H9 (cell line): ENCODE results near the gene FANCC. TPM values are rescaled to one million over a fixed set of nuclear protein-coding genes. Genes with fewer than 3 reads are reported as not detected.

Experiments
- DNase-seq: peaks from one replicate; pipeline ENCODE4 v3.0.0-alpha.2; 2017
- H2AFZ ChIP-seq: one replicate; pipeline ENCODE4 v1.6.1; 2013; ENCODE audit warnings: mild to moderate bottlenecking, low read length, control low read depth, moderate library complexity
- H2AK5ac ChIP-seq: 2 replicates; pipeline ENCODE4 v1.6.1; 2013; ENCODE audit warnings: low read length, control low read depth, mixed read lengths; ENCODE audit not compliant: insufficient read length
- H2BK120ac ChIP-seq: one replicate; pipeline ENCODE4 v1.6.1; 2013; ENCODE audit warnings: low read depth, mild to moderate bottlenecking, low read length, control low read depth, inconsistent platforms; ENCODE audit not compliant: poor library complexity, severe bottlenecking
- H2BK12ac ChIP-seq: 2 replicates; pipeline ENCODE4 v1.6.1; 2013; ENCODE audit warnings: low read length, control low read depth, mixed read lengths, low read depth; ENCODE audit not compliant: insufficient read length
- H2BK15ac ChIP-seq: 2 replicates; pipeline ENCODE4 v1.6.1; 2013; ENCODE audit warnings: low read depth, low read length, control low read depth
- H2BK20ac ChIP-seq: one replicate; pipeline ENCODE4 v1.6.1; 2013; ENCODE audit warnings: low read depth, mild to moderate bottlenecking, low read length, control low read depth, inconsistent platforms; ENCODE audit not compliant: poor library complexity, severe bottlenecking
- H2BK5ac ChIP-seq: 2 replicates; pipeline ENCODE4 v1.6.1; 2013; ENCODE audit warnings: low read length, control low read depth, mixed read lengths; ENCODE audit not compliant: insufficient read length
- H3K14ac ChIP-seq: 2 replicates; pipeline ENCODE4 v1.6.1; 2013; ENCODE audit warnings: low read length, control low read depth; ENCODE audit not compliant: insufficient read depth
- H3K18ac ChIP-seq: 2 replicates; pipeline ENCODE4 v1.6.1; 2013; ENCODE audit warnings: low read depth, mild to moderate bottlenecking, mixed read lengths, low read length, control low read depth; ENCODE audit not compliant: insufficient read length
- H3K23ac ChIP-seq: 2 replicates; pipeline ENCODE4 v1.6.1; 2013; ENCODE audit warnings: low read length, control low read depth, mixed read lengths, low read depth; ENCODE audit not compliant: insufficient read length
- H3K23me2 ChIP-seq: 2 replicates; pipeline ENCODE4 v1.6.1; 2013; ENCODE audit warnings: low read depth, mild to moderate bottlenecking, mixed read lengths, low read length, control low read depth; ENCODE audit not compliant: insufficient read length, poor library complexity, severe bottlenecking
- H3K27ac ChIP-seq: 2 replicates; pipeline ENCODE4 v1.5.1; 2013; ENCODE audit warnings: low read length, control low read depth, mixed read lengths, low read depth; ENCODE audit not compliant: insufficient read length
- H3K27me3 ChIP-seq: 2 replicates; pipeline ENCODE4 v1.6.1; 2013; ENCODE audit warnings: low read length, control low read depth, inconsistent platforms; ENCODE audit not compliant: insufficient read depth
- H3K4ac ChIP-seq: 2 replicates; pipeline ENCODE4 v1.6.1; 2013; ENCODE audit warnings: low read depth, mild to moderate bottlenecking, control low read depth, inconsistent platforms, low read length, moderate library complexity
- H3K4me1 ChIP-seq: 2 replicates; pipeline ENCODE4 v1.6.1; 2013; ENCODE audit warnings: low read length, control low read depth, inconsistent platforms; ENCODE audit not compliant: insufficient read depth
- H3K4me2 ChIP-seq: 2 replicates; pipeline ENCODE4 v1.6.1; 2013; ENCODE audit warnings: low read length, control low read depth, mixed read lengths; ENCODE audit not compliant: insufficient read length, insufficient read depth
- H3K56ac ChIP-seq: 2 replicates; pipeline ENCODE4 v1.6.1; 2013; ENCODE audit warnings: low read depth, mild to moderate bottlenecking, mixed read lengths, low read length, control low read depth; ENCODE audit not compliant: insufficient read length
- H3K79me1 ChIP-seq: 2 replicates; pipeline ENCODE4 v1.6.1; 2013; ENCODE audit warnings: low read depth, mild to moderate bottlenecking, moderate library complexity, low read length, control low read depth, inconsistent platforms; ENCODE audit not compliant: insufficient read depth, poor library complexity, severe bottlenecking
- H3K79me2 ChIP-seq: 2 replicates; pipeline ENCODE4 v1.6.1; 2013; ENCODE audit warnings: low read length, control low read depth, inconsistent platforms; ENCODE audit not compliant: insufficient read depth
- H3K9ac ChIP-seq: 2 replicates; pipeline ENCODE4 v1.6.1; 2013; ENCODE audit warnings: low read length, control low read depth, mixed read lengths; ENCODE audit not compliant: insufficient read length; ENCODE audit errors: extremely low read depth
- H3K9me3 ChIP-seq: one replicate; pipeline ENCODE4 v1.6.1; 2013; ENCODE audit warnings: low read depth, low read length, inconsistent platforms; ENCODE audit not compliant: control insufficient read depth
- H3T11ph ChIP-seq: one replicate; pipeline ENCODE4 v1.6.1; 2013; ENCODE audit warnings: mild to moderate bottlenecking, low read length, control low read depth, inconsistent platforms
- H4K20me1 ChIP-seq: one replicate; pipeline ENCODE4 v1.6.1; 2013; ENCODE audit not compliant: control insufficient read depth, insufficient read length, insufficient read depth
- H4K5ac ChIP-seq: 2 replicates; pipeline ENCODE4 v1.6.1; 2013; ENCODE audit warnings: low read depth, mild to moderate bottlenecking, mixed read lengths, low read length, control low read depth; ENCODE audit not compliant: insufficient read length
- H4K8ac ChIP-seq: replicated peaks from 2 replicates; pipeline ENCODE4 v1.6.1; 2013; ENCODE audit warnings: low read length, control low read depth, mixed read lengths, low read depth; ENCODE audit not compliant: insufficient read length
- H4K91ac ChIP-seq: 2 replicates; pipeline ENCODE4 v1.6.1; 2013; ENCODE audit warnings: low read depth, mild to moderate bottlenecking, moderate library complexity, mixed read lengths, low read length, control low read depth; ENCODE audit not compliant: insufficient read length
- H3K27ac Mint-ChIP-seq, 3 experiments: 2 replicates in 2 of 3; 3 replicates in 1 of 3; pipeline ENCODE4 v1.8.0; 2020 to 2021; ENCODE audit warnings: mixed read lengths in 3 of 3, mild to moderate bottlenecking in 1 of 3, moderate library complexity in 1 of 3
- H3K27me3 Mint-ChIP-seq: 2 replicates; pipeline ENCODE4 v1.8.0; 2021; ENCODE audit warnings: low read depth, mild to moderate bottlenecking, moderate library complexity, mixed read lengths
- H3K36me3 Mint-ChIP-seq, 3 experiments: 2 replicates in 2 of 3; 3 replicates in 1 of 3; pipeline ENCODE4 v1.8.0; 2020 to 2021; ENCODE audit warnings: low read depth in 3 of 3, mixed read lengths in 3 of 3; ENCODE audit not compliant: insufficient read depth in 1 of 3
- H3K4me1 Mint-ChIP-seq, 2 experiments: 2 replicates each; pipeline ENCODE4 v1.8.0; 2020; ENCODE audit warnings: mixed read lengths in 2 of 2
- H3K4me3 Mint-ChIP-seq, 2 experiments: 2 replicates in 1 of 2; 3 replicates in 1 of 2; pipeline ENCODE4 v1.8.0; 2020 to 2021; ENCODE audit warnings: mild to moderate bottlenecking in 2 of 2, mixed read lengths in 2 of 2, moderate library complexity in 1 of 2
- H3K9me3 Mint-ChIP-seq, 2 experiments: 2 replicates in 1 of 2; 3 replicates in 1 of 2; pipeline ENCODE4 v1.8.0; 2020; ENCODE audit warnings: mild to moderate bottlenecking in 2 of 2, mixed read lengths in 2 of 2, moderate library complexity in 1 of 2
- WGBS: extraction: QIAGEN DNeasy Blood & Tissue Kit; methylation state at CpG from one replicate; pipeline ENCODE4 v1.1.7; 2013; ENCODE audit warnings: missing lambda C conversion rate, low lambda C conversion rate, mixed read lengths; ENCODE audit not compliant: insufficient read length; ENCODE audit errors: extremely low coverage; 5-methylcytosine and 5-hydroxymethylcytosine counted together
- total RNA-seq: library from RNA; stranded (reverse); gene quantifications from 2 replicates; pipeline ENCODE4 v1.2.1, GENCODE V29; 2021
- TF ChIP-seq, protein P1 (sequence below): fragments of 200-600 bp; sonication (generic); conservative IDR thresholded peaks from 3 replicates; pipeline ENCODE4 v1.8.0; 2021; ENCODE audit warnings: antibody characterized with exemption, mild to moderate bottlenecking

FANCC gene
- total RNA-seq, 1 experiment from 2014 or later = 14.6 TPM

DNA sequence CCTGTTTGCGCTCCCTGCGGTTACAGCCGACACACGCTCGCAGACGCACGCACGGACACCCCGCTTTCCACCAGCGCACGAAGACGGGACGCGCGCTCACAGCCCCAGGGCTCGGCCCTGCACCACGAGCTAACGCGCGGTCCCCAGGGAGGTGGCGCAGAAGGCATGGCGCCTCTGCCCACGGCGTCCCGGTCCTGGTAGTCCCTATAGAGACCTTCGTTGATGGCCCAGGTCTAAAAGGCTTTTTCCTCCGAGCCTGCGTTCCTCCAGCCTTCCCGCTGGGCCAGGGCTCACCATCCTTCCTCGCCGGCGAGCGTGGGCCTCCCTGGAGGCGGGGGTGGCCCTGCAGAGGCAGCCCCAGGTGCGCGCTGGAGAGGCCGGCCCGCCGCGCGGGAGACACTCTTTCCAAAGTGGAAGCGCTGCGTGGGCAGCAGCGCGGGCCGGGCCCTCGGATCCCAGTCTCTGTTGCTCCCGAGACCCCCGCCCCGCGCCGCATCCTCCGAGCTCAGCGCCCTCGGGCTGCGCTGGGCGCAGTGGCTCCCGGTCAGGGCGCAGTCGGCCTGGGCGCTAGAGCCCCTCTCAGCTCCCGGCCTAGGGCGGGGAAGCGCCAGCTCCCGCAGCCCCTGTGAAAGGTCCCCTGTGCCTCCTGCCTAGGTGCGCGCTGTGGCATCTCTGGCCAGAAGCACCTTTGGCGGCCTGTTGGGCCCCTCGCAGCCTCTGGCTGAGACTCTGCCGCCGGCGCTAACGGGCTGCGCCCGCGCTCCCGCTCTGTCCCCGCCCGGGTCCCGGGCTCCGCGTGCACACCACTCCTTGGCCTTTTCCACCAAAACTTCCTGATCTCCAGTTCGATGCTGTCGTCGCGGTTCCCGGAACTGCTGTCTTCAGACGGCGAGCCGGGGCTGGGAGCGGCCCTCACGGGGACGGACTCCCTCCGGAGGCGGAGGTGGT, 31.9 kb upstream of the FANCC start:
- Histone ChIP-seq H3K27ac (no peak overlapping the region), H3K23ac (no peak overlapping the region), H2AK5ac (no peak overlapping the region), H3T11ph (no peak overlapping the region), H3K14ac (peak overlapping the region; percentile 77), H4K20me1 (no peaks in the 10 kb centered on the region), H4K91ac (no peak overlapping the region), H3K56ac (no peak overlapping the region), H3K9ac (no peak overlapping the region), H2BK5ac (no peak overlapping the region), H2BK20ac (no peak overlapping the region), H3K27me3 (peaks cover 25% of the 10 kb centered on the region; the same call in 1 of the 2 replicates), H3K18ac (peak overlapping the region; percentile 75), H3K4me1 (no peaks in the 10 kb centered on the region), H3K79me1 (no peaks in the 10 kb centered on the region), H2BK12ac (no peak overlapping the region), H2AFZ (no peak overlapping the region), H3K79me2 (no peaks in the 10 kb centered on the region), H3K23me2 (peaks cover 11% of the 10 kb centered on the region), H4K5ac (no peak overlapping the region), H2BK120ac (no peak overlapping the region), H3K4me2 (peak overlapping the region; percentile 97), H3K4ac (no peak overlapping the region), H3K9me3 (no peaks in the 10 kb centered on the region), H2BK15ac (no peak overlapping the region), H4K8ac (no peak overlapping the region)
- peak; percentile 62 for DNase-seq
- no CpG with 5 or more reads among the region's 95 CpGs for WGBS
- TF ChIP-seq, protein P1, sequence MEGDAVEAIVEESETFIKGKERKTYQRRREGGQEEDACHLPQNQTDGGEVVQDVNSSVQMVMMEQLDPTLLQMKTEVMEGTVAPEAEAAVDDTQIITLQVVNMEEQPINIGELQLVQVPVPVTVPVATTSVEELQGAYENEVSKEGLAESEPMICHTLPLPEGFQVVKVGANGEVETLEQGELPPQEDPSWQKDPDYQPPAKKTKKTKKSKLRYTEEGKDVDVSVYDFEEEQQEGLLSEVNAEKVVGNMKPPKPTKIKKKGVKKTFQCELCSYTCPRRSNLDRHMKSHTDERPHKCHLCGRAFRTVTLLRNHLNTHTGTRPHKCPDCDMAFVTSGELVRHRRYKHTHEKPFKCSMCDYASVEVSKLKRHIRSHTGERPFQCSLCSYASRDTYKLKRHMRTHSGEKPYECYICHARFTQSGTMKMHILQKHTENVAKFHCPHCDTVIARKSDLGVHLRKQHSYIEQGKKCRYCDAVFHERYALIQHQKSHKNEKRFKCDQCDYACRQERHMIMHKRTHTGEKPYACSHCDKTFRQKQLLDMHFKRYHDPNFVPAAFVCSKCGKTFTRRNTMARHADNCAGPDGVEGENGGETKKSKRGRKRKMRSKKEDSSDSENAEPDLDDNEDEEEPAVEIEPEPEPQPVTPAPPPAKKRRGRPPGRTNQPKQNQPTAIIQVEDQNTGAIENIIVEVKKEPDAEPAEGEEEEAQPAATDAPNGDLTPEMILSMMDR = no peak
- no peaks in the 10 kb centered on the region for H3K36me3 Mint-ChIP-seq
- H3K27ac Mint-ChIP-seq = no peak overlapping the region
- H3K9me3 Mint-ChIP-seq = no peaks in the 10 kb centered on the region
- H3K4me1 Mint-ChIP-seq = peaks cover 0 to 2% of the 10 kb centered on the region in 2 experiments; a peak in 1 of 4 replicates
- H3K27me3 Mint-ChIP-seq = peaks cover 67% of the 10 kb centered on the region
- H3K4me3 Mint-ChIP-seq = peak overlapping the region; percentile 66 to 85
